BLaER1 (cell line): ENCODE measurements around the gene AKR1C2.
"Not testable (repeated sequence)": the region's sequence is repeated elsewhere in the genome, so short reads cannot be mapped to it uniquely, and the experiment has no call there.

ENCODE experiments used
- H3K27ac ChIP-seq: shearing (Covaris generic); formaldehyde crosslinking; 2 replicates; pipeline ENCODE4 v1.8.1; 2022
- H3K27me3 ChIP-seq: shearing (Covaris generic); formaldehyde crosslinking; 2 replicates; pipeline ENCODE4 v1.8.1; 2022
- H3K36me3 ChIP-seq: shearing (Covaris generic); formaldehyde crosslinking; 2 replicates; pipeline ENCODE4 v1.8.1; 2022
- H3K4me1 ChIP-seq: shearing (Covaris generic); formaldehyde crosslinking; 2 replicates; pipeline ENCODE4 v1.8.1; 2022
- H3K4me2 ChIP-seq: shearing (Covaris generic); formaldehyde crosslinking; 2 replicates; pipeline ENCODE4 v1.8.1; 2022
- H3K4me3 ChIP-seq: shearing (Covaris generic); formaldehyde crosslinking; 2 replicates; pipeline ENCODE4 v1.8.1; 2022
- H3K9ac ChIP-seq: shearing (Covaris generic); formaldehyde crosslinking; 2 replicates; pipeline ENCODE4 v1.8.1; 2022
- H3K9me3 ChIP-seq: shearing (Covaris generic); formaldehyde crosslinking; 2 replicates; pipeline ENCODE4 v1.8.1; 2022
- H4K20me1 ChIP-seq: shearing (Covaris generic); formaldehyde crosslinking; 2 replicates; pipeline ENCODE4 v1.8.1; 2022
- Cebpa-rat ChIP-seq: shearing (Covaris generic); IDR thresholded peaks from 2 replicates; pipeline ENCODE4 v1.8.1; 2022

Gene AKR1C2

DNA sequence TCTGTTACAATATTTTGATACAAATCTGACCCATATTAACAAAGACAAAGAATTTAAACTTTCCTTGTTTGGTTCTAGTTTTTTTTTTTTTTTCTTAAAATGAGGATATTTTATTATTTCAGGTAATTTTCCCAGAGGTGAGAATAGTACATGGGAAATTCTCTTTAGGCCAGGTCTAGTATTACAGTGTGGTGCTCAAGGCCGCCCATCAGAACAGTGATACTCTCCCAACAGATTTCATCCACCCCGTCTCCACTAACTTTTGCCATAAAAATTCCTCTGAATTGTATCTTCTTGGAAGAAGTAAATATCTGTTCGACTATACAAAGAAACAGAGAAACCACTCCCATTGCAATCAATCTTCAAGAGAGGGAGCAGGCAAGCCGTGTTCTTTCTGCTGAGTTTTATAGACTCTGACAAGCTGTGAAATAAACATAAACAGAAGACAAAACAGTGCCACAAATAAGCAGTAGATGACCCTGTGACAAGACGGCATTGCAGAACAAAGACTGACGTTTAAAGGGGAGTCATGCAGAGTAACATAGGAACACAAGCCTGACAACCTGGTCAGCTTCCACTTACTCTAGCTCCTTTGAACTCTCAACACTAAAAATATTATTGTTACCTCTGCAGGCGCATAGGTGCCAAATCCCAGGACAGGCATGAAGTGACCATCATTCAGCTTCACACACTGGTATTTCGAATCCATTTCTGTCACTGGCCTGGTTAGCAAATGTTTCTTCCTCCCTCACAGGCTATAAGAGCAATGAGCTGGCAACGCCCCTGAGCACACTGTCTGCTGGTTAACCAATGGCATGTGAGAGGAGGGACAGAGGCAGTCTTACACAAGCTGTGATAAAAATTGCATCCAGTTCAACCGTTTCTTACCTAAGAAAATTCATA, at the start of gene AKR1C2:
Gene AKR1C2, minus strand, starts transcription at position 731 of the 903 bp plus-strand sequence. Its CDS starts 22 bp downstream, at position 709.
- not testable (repeated sequence) for H3K4me1 ChIP-seq, H3K4me2 ChIP-seq, H3K27ac ChIP-seq, H3K9ac ChIP-seq, H4K20me1 ChIP-seq, H3K4me3 ChIP-seq, H3K36me3 ChIP-seq, H3K27me3 ChIP-seq, H3K9me3 ChIP-seq

DNA sequence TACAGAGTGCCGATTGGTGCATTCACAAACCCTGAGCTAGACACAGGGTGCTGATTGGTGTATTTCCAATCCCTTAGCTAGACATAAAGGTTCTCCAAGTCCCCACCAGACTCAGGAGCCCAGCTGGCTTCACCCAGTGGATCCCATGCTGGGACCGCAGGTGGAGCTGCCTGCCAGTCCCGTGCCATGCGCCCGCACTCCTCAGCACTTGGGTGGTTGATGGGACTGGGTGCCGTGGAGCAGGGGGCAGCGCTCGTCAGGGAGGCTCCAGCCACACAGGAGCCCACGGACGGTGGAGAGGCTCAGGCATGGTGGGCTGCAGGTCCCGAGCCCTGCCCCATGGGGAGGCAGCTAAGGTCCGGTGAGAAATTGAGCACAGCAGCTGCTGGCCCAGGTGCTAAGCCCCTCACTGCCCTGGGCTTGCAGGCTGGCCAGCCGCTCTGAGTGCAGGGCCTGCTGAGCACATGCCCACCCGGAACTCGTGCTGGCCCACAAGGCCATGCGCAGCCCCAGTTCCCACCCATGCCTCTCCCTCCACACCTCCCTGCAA, 49.4 kb upstream of the AKR1C2 start:
- not testable (repeated sequence) for H3K4me2 ChIP-seq, H3K4me1 ChIP-seq, H3K36me3 ChIP-seq, H4K20me1 ChIP-seq, H3K9ac ChIP-seq, H3K4me3 ChIP-seq, H3K27me3 ChIP-seq, H3K27ac ChIP-seq
- H3K9me3 ChIP-seq, result peaks cover 14% of the 10 kb centered on the region

GRCh38 chr10:5047912-5048628, 44.4 kb upstream of the AKR1C2 start:
- peaks cover 8% of the 10 kb centered on the region for H3K9me3 ChIP-seq
- H3K4me2 ChIP-seq, result no peak overlapping the region

GRCh38 chr10:5047055-5047454, 43.4 kb upstream of the AKR1C2 start:
- not testable (repeated sequence) for H3K27ac ChIP-seq, H3K9me3 ChIP-seq, H4K20me1 ChIP-seq, H3K36me3 ChIP-seq, H3K27me3 ChIP-seq, H3K4me3 ChIP-seq, H3K9ac ChIP-seq, H3K4me2 ChIP-seq, H3K4me1 ChIP-seq

More at GRCh38 chr10:5047912-5048628, 44.4 kb upstream of the AKR1C2 start:
- no peak for TF ChIP-seq Cebpa-rat
- H3K36me3 ChIP-seq, result no peaks in the 10 kb centered on the region
- H3K9ac ChIP-seq, result no peak overlapping the region
- H4K20me1 ChIP-seq, result no peaks in the 10 kb centered on the region
- no peaks in the 10 kb centered on the region for H3K4me1 ChIP-seq
- H3K27me3 ChIP-seq, result no peaks in the 10 kb centered on the region
- H3K27ac ChIP-seq, result no peak overlapping the region
- H3K4me3 ChIP-seq, result no peak overlapping the region

- peaks cover 4% of the 10 kb centered on the region for H3K4me1 ChIP-seq
- H3K9ac ChIP-seq, result no peak overlapping the region
- no peak overlapping the region for H3K4me2 ChIP-seq
- no peak for TF ChIP-seq Cebpa-rat
- H3K4me3 ChIP-seq, result no peak overlapping the region
- peaks cover 9% of the 10 kb centered on the region for H3K9me3 ChIP-seq
- H4K20me1 ChIP-seq, result no peaks in the 10 kb centered on the region
- no peaks in the 10 kb centered on the region for H3K27me3 ChIP-seq
- no peak overlapping the region for H3K27ac ChIP-seq
- no peaks in the 10 kb centered on the region for H3K36me3 ChIP-seq
These were observed 42.8 kb upstream of the AKR1C2 start for GRCh38 chr10:5046410-5046809.

GRCh38 chr10:5045095-5045494, 41.4 kb upstream of the AKR1C2 start:
- Histone ChIP-seq H3K4me3 (no peak overlapping the region), H3K4me1 (peaks cover 10% of the 10 kb centered on the region), H3K9ac (no peak overlapping the region), H4K20me1 (no peaks in the 10 kb centered on the region), H3K27ac (no peak overlapping the region), H3K27me3 (no peaks in the 10 kb centered on the region), H3K36me3 (no peaks in the 10 kb centered on the region), H3K4me2 (no peak overlapping the region), H3K9me3 (peaks cover 21% of the 10 kb centered on the region)
- TF ChIP-seq Cebpa-rat, result no peak

GRCh38 chr10:5043716-5044115, 40.1 kb upstream of the AKR1C2 start:
- H3K4me2 ChIP-seq, result no peak overlapping the region
- H3K9me3 ChIP-seq, result peaks cover 21% of the 10 kb centered on the region
- no peak for TF ChIP-seq Cebpa-rat
- peaks cover 10% of the 10 kb centered on the region for H3K4me1 ChIP-seq
- no peak overlapping the region for H3K9ac ChIP-seq
- no peak overlapping the region for H3K4me3 ChIP-seq
- no peaks in the 10 kb centered on the region for H3K36me3 ChIP-seq
- H3K27ac ChIP-seq, result no peak overlapping the region
- no peaks in the 10 kb centered on the region for H4K20me1 ChIP-seq
- no peaks in the 10 kb centered on the region for H3K27me3 ChIP-seq

DNA sequence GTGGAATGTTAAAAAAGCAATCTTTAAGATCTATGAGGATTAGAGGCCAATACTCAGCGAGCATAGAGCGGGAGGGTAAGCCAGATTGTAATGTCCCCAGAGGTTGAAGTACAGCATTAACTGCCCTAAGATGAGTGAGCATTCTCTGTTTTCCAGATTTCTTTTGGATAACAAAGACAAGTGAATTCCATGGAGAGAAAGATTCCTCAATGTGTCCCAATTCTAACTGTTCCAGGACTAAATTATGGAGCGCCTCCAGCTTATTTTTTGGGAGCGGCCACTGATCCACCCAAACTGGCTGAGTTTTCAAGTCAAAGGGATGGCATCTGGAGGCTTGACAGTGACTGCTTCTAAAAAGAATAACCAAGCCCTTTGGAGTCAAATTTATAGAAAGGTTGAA, 39.3 kb upstream of the AKR1C2 start:
- Histone ChIP-seq H3K4me2 (no peak overlapping the region), H3K4me3 (no peak overlapping the region), H3K4me1 (peaks cover 10% of the 10 kb centered on the region), H3K36me3 (no peaks in the 10 kb centered on the region), H3K27me3 (no peaks in the 10 kb centered on the region), H4K20me1 (no peaks in the 10 kb centered on the region), H3K9ac (no peak overlapping the region), H3K27ac (no peak overlapping the region), H3K9me3 (peaks cover 21% of the 10 kb centered on the region)
- no peak for TF ChIP-seq Cebpa-rat

- H3K4me3 ChIP-seq, result no peak overlapping the region
These were observed 37.9 kb upstream of the AKR1C2 start for GRCh38 chr10:5041471-5042023.

More at GRCh38 chr10:5041471-5042023, 37.9 kb upstream of the AKR1C2 start:
- Histone ChIP-seq H4K20me1 (no peaks in the 10 kb centered on the region), H3K27me3 (no peaks in the 10 kb centered on the region), H3K36me3 (no peaks in the 10 kb centered on the region), H3K4me2 (peak overlapping the region; percentile 66), H3K9me3 (peaks cover 21% of the 10 kb centered on the region), H3K4me1 (peaks cover 10% of the 10 kb centered on the region), H3K9ac (no peak overlapping the region), H3K27ac (no peak overlapping the region)
- TF ChIP-seq Cebpa-rat, result no peak
